ENCODE data around the gene COL9A2.

COL9A2 gene

DNA sequence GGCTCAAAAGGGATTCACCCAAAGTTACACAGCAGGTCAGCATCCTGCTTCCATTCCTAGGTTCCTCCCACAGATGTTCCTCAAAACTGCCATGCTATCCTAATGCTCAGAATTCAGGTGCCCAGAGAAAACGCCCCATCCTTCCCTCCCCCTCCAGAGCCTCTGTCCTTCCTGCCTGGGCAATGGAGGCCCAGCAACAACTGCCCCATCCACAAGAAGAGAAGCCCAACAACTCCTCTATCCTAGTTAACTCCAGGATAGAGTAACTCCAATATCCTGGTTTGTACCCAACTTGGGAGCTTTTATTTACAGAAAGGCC is 16.9 kb downstream of the COL9A2 start:
- TF ChIP-seq, protein P1, sequence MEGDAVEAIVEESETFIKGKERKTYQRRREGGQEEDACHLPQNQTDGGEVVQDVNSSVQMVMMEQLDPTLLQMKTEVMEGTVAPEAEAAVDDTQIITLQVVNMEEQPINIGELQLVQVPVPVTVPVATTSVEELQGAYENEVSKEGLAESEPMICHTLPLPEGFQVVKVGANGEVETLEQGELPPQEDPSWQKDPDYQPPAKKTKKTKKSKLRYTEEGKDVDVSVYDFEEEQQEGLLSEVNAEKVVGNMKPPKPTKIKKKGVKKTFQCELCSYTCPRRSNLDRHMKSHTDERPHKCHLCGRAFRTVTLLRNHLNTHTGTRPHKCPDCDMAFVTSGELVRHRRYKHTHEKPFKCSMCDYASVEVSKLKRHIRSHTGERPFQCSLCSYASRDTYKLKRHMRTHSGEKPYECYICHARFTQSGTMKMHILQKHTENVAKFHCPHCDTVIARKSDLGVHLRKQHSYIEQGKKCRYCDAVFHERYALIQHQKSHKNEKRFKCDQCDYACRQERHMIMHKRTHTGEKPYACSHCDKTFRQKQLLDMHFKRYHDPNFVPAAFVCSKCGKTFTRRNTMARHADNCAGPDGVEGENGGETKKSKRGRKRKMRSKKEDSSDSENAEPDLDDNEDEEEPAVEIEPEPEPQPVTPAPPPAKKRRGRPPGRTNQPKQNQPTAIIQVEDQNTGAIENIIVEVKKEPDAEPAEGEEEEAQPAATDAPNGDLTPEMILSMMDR (IDR thresholded peaks at IDR 0.05; ENCODE audit: insufficient read depth, low read depth, low read length, missing control alignments), result no peak
- H3K4me3 ChIP-seq (ENCODE audit: low read depth, low read length), result no peak overlapping the region
- DNase-seq (ENCODE audit: low read depth), result no peak

GRCh38 chr1:40299366-40300248 is 17.5 kb downstream of the COL9A2 start:
- TF ChIP-seq, protein P1 (IDR thresholded peaks at IDR 0.05; ENCODE audit: insufficient read depth, low read depth, low read length, missing control alignments), result no peak
- no peak overlapping the region for H3K4me3 ChIP-seq (ENCODE audit: low read depth, low read length)
- no peak for DNase-seq (ENCODE audit: low read depth)

DNA sequence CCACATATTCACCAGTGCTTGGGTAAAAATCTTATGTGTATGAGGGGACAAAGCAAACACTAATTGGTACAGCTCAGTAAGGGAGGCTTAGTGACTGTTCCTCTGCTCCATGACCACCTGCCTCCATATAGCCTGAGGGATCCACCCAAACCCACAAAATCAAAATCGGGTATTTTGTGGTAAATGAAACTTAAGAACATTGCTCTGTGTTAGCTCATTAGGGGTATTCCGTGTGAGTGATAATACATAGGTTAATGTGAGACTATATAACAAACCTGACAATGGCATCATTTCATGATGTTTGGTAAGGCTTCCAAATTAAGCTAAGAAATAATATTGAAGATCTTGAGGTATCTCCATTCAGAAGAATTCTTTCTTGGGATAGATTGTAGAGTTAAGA is 25.8 kb downstream of the COL9A2 start:
- no peak for DNase-seq (ENCODE audit: low read depth)
- H3K4me3 ChIP-seq (ENCODE audit: low read depth, low read length), result no peak overlapping the region
- TF ChIP-seq, protein P1 (IDR thresholded peaks at IDR 0.05; ENCODE audit: insufficient read depth, low read depth, low read length, missing control alignments), result no peak

- no peak overlapping the region for H3K4me3 ChIP-seq (ENCODE audit: low read depth, low read length)
- TF ChIP-seq, protein P1 (IDR thresholded peaks at IDR 0.05; ENCODE audit: insufficient read depth, low read depth, low read length, missing control alignments), result no peak
- no peak for DNase-seq (ENCODE audit: low read depth)
Measured at GRCh38 chr1:40281853-40282252, 35.2 kb downstream of the COL9A2 start.

DNA sequence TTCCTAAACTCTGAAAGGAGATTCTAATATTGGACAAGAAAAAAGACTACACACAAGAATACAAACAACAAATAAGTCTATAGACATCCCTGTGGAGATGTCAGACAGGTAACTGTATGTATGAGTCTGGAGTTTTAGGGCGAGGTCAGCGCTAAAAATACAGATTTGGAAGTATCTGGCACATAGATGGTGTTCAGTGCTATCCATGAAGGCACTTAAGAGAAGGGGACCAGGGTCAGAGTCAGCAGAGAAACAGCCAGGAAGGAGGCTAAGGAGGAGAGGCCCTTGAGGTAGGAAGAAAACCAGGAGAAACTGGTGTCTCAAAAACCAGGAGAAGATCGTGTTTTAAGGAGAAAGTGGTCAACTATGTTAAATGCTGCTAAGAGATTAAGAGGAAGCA is 41.0 kb downstream of the COL9A2 start:
- DNase-seq (ENCODE audit: low read depth), result no peak
- H3K4me3 ChIP-seq (ENCODE audit: low read depth, low read length), result no peak overlapping the region
- TF ChIP-seq, protein P1 (IDR thresholded peaks at IDR 0.05; ENCODE audit: insufficient read depth, low read depth, low read length, missing control alignments), result no peak

GRCh38 chr1:40274331-40274730 is 42.8 kb downstream of the COL9A2 start:
- H3K4me3 ChIP-seq (ENCODE audit: low read depth, low read length), result no peak overlapping the region
- DNase-seq (ENCODE audit: low read depth), result no peak
- TF ChIP-seq, protein P1 (IDR thresholded peaks at IDR 0.05; ENCODE audit: insufficient read depth, low read depth, low read length, missing control alignments), result no peak

Measured in GM12865 (cell line).